ENCODE measurements around the gene OR51E1.

OR51E1 gene

DNA sequence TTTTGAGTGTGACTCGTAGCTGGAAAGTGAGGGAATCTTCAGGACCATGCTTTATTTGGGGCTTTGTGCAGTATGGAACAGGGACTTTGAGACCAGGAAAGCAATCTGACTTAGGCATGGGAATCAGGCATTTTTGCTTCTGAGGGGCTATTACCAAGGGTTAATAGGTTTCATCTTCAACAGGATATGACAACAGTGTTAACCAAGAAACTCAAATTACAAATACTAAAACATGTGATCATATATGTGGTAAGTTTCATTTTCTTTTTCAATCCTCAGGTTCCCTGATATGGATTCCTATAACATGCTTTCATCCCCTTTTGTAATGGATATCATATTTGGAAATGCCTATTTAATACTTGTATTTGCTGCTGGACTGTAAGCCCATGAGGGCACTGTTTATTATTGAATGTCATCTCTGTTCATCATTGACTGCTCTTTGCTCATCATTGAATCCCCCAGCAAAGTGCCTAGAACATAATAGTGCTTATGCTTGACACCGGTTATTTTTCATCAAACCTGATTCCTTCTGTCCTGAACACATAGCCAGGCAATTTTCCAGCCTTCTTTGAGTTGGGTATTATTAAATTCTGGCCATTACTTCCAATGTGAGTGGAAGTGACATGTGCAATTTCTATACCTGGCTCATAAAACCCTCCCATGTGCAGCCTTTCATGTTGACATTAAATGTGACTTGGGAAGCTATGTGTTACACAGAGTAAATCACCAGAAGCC is 11.0 kb downstream of the OR51E1 start:
- no peak for DNase-seq

GRCh38 chr11:4658629-4659445 is 15.1 kb downstream of the OR51E1 start:
- DNase-seq: no peak

GRCh38 chr11:4662876-4663275 is 19.1 kb downstream of the OR51E1 start:
- DNase-seq: no peak

- DNase-seq: no peak
Measured at GRCh38 chr11:4664183-4664582, 20.4 kb downstream of the OR51E1 start.

- DNase-seq: no peak
Measured at GRCh38 chr11:4664786-4665185, 21.0 kb downstream of the OR51E1 start.

DNA sequence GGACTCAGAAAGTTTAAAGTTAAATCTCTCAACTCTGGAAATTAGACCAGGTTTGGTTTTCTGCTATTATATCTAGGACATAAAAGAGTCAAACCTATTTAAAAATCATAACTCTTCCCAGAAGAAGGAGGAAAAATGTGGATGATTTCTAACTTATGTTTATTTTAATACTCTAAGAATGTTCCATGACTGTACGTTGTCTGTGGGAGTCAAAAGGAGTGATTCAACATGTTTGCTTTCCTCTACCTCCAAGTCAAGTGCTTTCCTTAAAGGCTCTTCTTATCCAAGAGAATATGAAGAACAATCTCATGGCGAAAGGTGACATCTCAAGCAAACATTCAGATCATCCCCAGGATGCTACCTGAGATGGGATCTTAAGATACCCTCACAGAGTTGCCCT is 21.6 kb downstream of the OR51E1 start:
- no peak for DNase-seq

- DNase-seq: no peak
Measured at GRCh38 chr11:4671741-4672140, 28.0 kb downstream of the OR51E1 start.

DNA sequence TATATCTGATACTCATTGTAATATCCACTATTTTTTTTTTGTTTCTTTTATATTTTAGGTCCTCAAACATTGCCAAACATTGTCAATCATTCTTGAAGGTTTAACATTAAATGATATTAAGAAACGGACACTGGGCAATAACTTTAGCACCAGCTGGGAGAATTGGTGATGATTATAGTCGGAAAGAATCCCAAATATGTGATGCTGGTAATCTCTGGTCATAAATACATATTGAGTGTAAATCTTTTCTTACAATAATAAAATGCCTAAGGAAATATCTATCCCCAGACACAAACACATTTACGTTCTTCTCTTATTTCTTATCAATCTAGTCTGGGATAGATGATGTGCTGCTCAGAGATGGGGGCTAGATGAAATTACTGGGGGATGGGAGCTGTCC is 28.7 kb downstream of the OR51E1 start:
- DNase-seq: no peak

- DNase-seq: no peak
Measured at GRCh38 chr11:4673781-4674180, 30.0 kb downstream of the OR51E1 start.

- DNase-seq: peak; percentile 90
Measured at GRCh38 chr11:4677948-4678347, 34.2 kb downstream of the OR51E1 start.

- DNase-seq: peak; percentile 84
Measured at GRCh38 chr11:4680341-4680740, 36.6 kb downstream of the OR51E1 start.

- no peak for DNase-seq
Measured at GRCh38 chr11:4682623-4683419, 39.0 kb downstream of the OR51E1 start.

DNA sequence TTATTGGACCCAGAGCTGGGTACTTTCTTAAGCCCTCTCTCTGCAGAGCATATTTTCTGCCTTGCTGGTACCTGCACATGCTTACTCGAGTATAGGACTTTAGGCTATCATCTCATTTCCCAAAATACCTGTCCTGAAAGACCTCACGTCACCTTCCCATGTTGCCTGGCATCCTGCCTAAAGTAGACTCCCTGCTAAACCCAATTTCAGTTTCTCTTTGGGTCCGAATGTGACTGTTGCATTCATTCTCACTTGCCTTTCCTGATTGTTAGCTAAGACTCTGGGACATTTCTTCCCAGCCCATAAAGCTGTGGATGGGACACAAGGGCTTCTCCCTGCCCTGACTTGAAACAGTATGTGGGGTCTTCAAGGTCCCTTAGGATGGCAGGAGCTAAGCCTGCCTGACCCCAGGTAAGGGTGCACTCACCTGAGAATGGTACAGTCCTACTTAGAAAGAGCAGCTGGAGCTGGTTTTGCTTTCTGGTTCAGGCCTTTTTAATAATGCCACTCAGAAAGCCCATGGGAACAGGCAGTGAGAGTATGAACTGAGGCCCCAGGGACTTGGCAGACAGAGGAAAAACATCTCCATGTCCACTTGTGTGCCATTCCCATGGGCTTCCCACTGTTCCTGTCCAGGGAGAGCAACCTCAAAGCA is 41.0 kb downstream of the OR51E1 start:
- DNase-seq: no peak

- DNase-seq: no peak
Measured at GRCh38 chr11:4695442-4695841, 51.7 kb downstream of the OR51E1 start.

DNA sequence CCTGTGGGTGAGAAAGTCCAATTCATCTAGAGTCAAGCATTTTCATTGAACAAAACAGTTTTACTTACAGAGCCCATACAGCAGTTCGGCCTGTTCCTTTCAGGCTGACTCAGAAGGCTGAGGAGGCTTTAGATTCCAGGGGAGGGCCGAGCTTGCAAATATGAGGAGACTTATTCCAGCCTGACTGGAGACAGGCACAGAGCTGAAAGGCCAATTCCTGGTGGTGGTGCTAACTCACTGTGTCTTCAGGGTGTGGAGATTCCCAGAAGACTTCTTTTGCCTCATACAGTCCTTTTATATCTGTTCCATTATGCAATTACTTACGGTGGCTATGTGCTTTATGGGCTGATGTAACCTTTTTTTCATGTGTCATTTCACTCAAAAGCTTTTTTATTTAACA is 53.8 kb downstream of the OR51E1 start, which contains the start of gene OR51E2:
TSS of gene OR51E2 (minus strand) at position 269 of the 400 bp plus-strand sequence. CDS start 15,142 bp downstream, outside the sequence.
- peak; percentile 72 for DNase-seq

- DNase-seq: no peak
Measured at GRCh38 chr11:4699697-4700435, 56.1 kb downstream of the OR51E1 start.

GRCh38 chr11:4700436-4700820 is 56.6 kb downstream of the OR51E1 start:
- DNase-seq: no peak

DNA sequence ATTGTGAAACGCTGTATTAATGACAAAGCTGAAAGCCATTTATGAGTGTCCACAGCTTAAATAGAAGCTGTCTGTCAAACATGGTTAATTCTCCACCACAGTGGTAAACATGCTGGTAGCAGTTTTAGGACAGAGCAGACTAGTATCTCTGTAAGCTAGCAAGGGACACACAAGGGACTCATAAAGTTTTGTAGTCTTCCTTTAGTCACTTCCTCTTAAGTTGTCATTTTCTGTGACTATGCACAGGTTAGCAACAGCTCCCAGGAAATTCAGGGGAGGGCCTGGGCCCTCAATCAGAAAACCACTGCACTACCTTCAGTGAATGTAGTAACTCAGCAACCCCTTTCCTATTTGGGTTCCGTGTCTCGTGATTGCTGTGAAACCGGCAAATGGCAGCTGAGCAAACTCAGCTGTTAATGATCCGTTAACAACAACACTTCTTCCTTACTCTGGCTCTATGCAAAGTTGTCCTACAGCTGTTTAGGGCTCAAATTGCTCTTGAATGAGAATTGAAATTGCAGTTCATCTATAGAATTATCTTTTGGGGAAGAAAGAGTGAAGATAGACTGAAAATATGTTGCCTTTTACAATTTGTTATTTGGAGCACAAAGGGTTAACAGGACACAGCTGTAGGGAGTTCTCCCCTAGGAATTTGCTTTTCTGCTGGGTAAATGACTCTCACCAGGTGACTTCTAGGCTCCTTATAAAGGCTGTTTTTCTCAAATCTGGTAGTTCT is 60.4 kb downstream of the OR51E1 start, which contains the start of gene MMP26:
TSS of gene MMP26 (plus strand) at position 731 of the 736 bp plus-strand sequence.
- peak; percentile 97 for DNase-seq

DNA sequence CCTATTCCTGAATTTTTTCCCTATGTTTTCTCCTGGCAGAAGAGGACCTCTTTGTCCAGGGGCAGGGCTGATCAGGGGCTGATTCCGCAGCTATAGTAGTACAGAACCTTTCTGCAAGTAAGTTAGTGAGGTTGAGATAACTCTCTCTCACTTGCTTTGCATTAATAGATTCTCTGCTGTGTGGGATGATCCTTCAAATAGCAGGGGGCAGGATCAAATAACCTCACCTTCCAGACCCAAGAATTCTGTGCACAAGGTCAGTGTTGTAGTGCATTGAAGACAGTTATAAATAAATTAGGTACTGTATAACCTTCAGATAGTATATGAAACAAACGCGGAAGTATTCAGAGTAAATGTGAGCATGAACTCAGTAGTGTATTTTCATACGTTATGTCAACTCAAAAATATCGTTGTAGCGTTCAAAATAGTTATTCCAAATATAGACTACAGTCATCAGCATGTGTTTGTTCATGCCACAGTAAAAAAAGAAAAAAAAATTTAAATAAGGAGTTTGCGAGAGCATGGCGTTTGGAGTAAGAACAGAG is 61.1 kb downstream of the OR51E1 start:
- peak; percentile 73 for DNase-seq

All from SHP77 treated with DMSO at 0.1 percent for 48 hours (cell line).